ENCODE data around the gene ABHD14A. TPM values are rescaled to one million over a fixed set of nuclear protein-coding genes. Genes with fewer than 3 reads are reported as not detected.

The ABHD14A gene
- total RNA-seq, 4 donors from 2014 or later: 2.0 to 11.3 (median 7.7) TPM

- no peak overlapping the region for H3K27ac ChIP-seq
- peaks cover 0 to 15% (median 6%) of the 10 kb centered on the region in 4 donors for H3K4me1 ChIP-seq
- no peak overlapping the region for H3K4me3 ChIP-seq
- TF ChIP-seq POLR2A (IDR thresholded peaks at IDR 0.05): no peak
- no peak for TF ChIP-seq POLR2AphosphoS5 (IDR thresholded peaks at IDR 0.05)
- no peak for TF ChIP-seq EP300 (IDR thresholded peaks at IDR 0.05; ENCODE audit: low read depth)
- TF ChIP-seq CTCF (IDR thresholded peaks at IDR 0.05): no peak
- no peaks in the 10 kb centered on the region for H3K36me3 ChIP-seq
- intact Hi-C loops (cut with DNase I; ENCODE audit: low total_unique reads) (loop anchor here (5.0 to 10.0 kb wide), 2 partner anchors 51 to 138 kb away; partner anchors contain the start of gene DUSP7), in situ Hi-C loops (cut with MboI; ENCODE audit: low pct_ligation_motif_present in 1 of 4, low pct_unique_long_range_greater_than_20kb in 1 of 4, low sequenced_read_pairs in 3 of 4) (loop anchor here (5.0 to 25.0 kb wide), 4 partner anchors 51 to 333 kb away; partner anchors contain the start of gene DUSP7 (in 1 of the 4))
- H3K27me3 ChIP-seq: no peaks in the 10 kb centered on the region
- no peak for DNase-seq
- H3K9me3 ChIP-seq: no peaks in the 10 kb centered on the region
- 57 to 93% methylated on average over 3 to 16 of the region's 16 CpGs for WGBS, 2 donors (ENCODE audit: low coverage in 1 of 2)
Measured at GRCh38 chr3:52004163-52004787, 29.4 kb downstream of the ABHD14A start.

GRCh38 chr3:52004906-52005395, 30.1 kb downstream of the ABHD14A start:
- 94% methylated on average over 4 of the region's 4 CpGs; no CpG with 5 or more reads in 1 of the 2 donors for WGBS, 2 donors (ENCODE audit: low coverage in 1 of 2)
- H3K4me3 ChIP-seq: no peak overlapping the region
- no peak for DNase-seq
- peaks cover 0 to 15% (median 6%) of the 10 kb centered on the region in 4 donors for H3K4me1 ChIP-seq
- no peaks in the 10 kb centered on the region for H3K27me3 ChIP-seq
- intact Hi-C loops (cut with DNase I; ENCODE audit: low total_unique reads) (loop anchor here (5.0 to 10.0 kb wide), 2 partner anchors 50 to 137 kb away; partner anchors contain the start of gene DUSP7), in situ Hi-C loops (cut with MboI; ENCODE audit: low pct_ligation_motif_present in 1 of 4, low pct_unique_long_range_greater_than_20kb in 1 of 4, low sequenced_read_pairs in 3 of 4) (loop anchor here (5.0 to 25.0 kb wide), 4 partner anchors 50 to 332 kb away; partner anchors contain the start of gene DUSP7 (in 1 of the 4))
- H3K27ac ChIP-seq: no peak overlapping the region
- H3K36me3 ChIP-seq: no peaks in the 10 kb centered on the region
- TF ChIP-seq POLR2A (IDR thresholded peaks at IDR 0.05) (no peak), EP300 (IDR thresholded peaks at IDR 0.05; ENCODE audit: low read depth) (no peak), CTCF (IDR thresholded peaks at IDR 0.05) (no peak), POLR2AphosphoS5 (IDR thresholded peaks at IDR 0.05) (no peak)
- H3K9me3 ChIP-seq: no peaks in the 10 kb centered on the region

- no peaks in the 10 kb centered on the region for H3K36me3 ChIP-seq
- TF ChIP-seq POLR2A (IDR thresholded peaks at IDR 0.05) (no peak), EP300 (IDR thresholded peaks at IDR 0.05; ENCODE audit: low read depth) (no peak), CTCF (IDR thresholded peaks at IDR 0.05) (no peak), POLR2AphosphoS5 (IDR thresholded peaks at IDR 0.05) (no peak)
- H3K4me1 ChIP-seq: peaks cover 0 to 15% (median 6%) of the 10 kb centered on the region in 4 donors
- 44% methylated on average over 15 of the region's 15 CpGs; no CpG with 5 or more reads in 1 of the 2 donors for WGBS, 2 donors (ENCODE audit: low coverage in 1 of 2)
- intact Hi-C loops (cut with DNase I; ENCODE audit: low total_unique reads) (loop anchor here (10.0 kb wide), 1 partner anchor 49 kb away; the partner anchor contains the start of gene DUSP7), in situ Hi-C loops (cut with MboI; ENCODE audit: low pct_ligation_motif_present in 1 of 4, low pct_unique_long_range_greater_than_20kb in 1 of 4, low sequenced_read_pairs in 3 of 4) (loop anchor here in 3 of 4 donors (10.0 to 25.0 kb wide), 2 partner anchors 49 to 332 kb away; partner anchors contain the start of gene DUSP7 (in 1 of the 3))
- no peak for DNase-seq
- H3K9me3 ChIP-seq: no peaks in the 10 kb centered on the region
- no peak overlapping the region for H3K4me3 ChIP-seq
- no peak overlapping the region for H3K27ac ChIP-seq
- no peaks in the 10 kb centered on the region for H3K27me3 ChIP-seq
Measured at GRCh38 chr3:52005571-52005986, 30.7 kb downstream of the ABHD14A start.
